BJ (cell line): ENCODE results near the gene OIT3. TPM values are rescaled to one million over a fixed set of nuclear protein-coding genes. Genes with fewer than 3 reads are reported as not detected.

Source experiments
- CTCF ChIA-PET: fragments of 350-600 bp; formaldehyde crosslinking; extraction: SDS; loops from one replicate; lab custom pipeline; 2021; ENCODE audit warnings: antibody characterized with exemption, inconsistent platforms; lab: Yijun Ruan, JAX
- POLR2A ChIA-PET: fragments of 300-600 bp; sonication (Branson Sonifier 250); formaldehyde crosslinking; extraction: SDS; loops from one replicate; lab custom pipeline; 2021; ENCODE audit warnings: antibody characterized with exemption; lab: Charles Lee
- DNase-seq: peaks from one replicate; pipeline ENCODE4 v3.0.0-alpha.2; 2011; ENCODE audit warnings: low read depth
- H3K27me3 ChIP-seq: 2 replicates; pipeline ENCODE4 v1.6.0; 2011; ENCODE audit warnings: low read length; ENCODE audit not compliant: control insufficient read depth, insufficient read depth
- H3K36me3 ChIP-seq: 2 replicates; pipeline ENCODE4 v1.5.1; 2011; ENCODE audit warnings: low read length; ENCODE audit not compliant: control insufficient read depth, insufficient read depth
- H3K4me3 ChIP-seq: 2 replicates; pipeline ENCODE4 v1.5.1; 2011; ENCODE audit warnings: low read depth, mild to moderate bottlenecking, control low read depth, low read length
- CTCF ChIP-seq: IDR thresholded peaks from 2 replicates; pipeline ENCODE4 v1.5.1; 2011; ENCODE audit warnings: low read depth, mild to moderate bottlenecking, control low read depth, inconsistent platforms, low read length, moderate library complexity; ENCODE audit not compliant: insufficient read depth
- polyA plus RNA-seq: library from polyadenylated mRNA; depleted of rRNA; stranded (reverse); fragments of >200 nt; gene quantifications from 2 replicates; pipeline ENCODE4 v1.2.3, GENCODE V29; 2011

Gene OIT3
- polyA plus RNA-seq, 1 experiment, result not detected

GRCh38 chr10:72852508-72852907 is 41.0 kb upstream of the OIT3 start:
- Histone ChIP-seq H3K36me3 (no peaks in the 10 kb centered on the region), H3K4me3 (no peak overlapping the region), H3K27me3 (no peaks in the 10 kb centered on the region)
- DNase-seq, result no peak
- TF ChIP-seq CTCF, result no peak
- POLR2A ChIA-PET, result no interaction called here
- CTCF ChIA-PET, result interaction anchor here (0.7 kb wide), 1 partner anchor 477 kb away, joined by 3 read pairs; no protein-coding TSS in a partner anchor

GRCh38 chr10:72855129-72855528 is 38.4 kb upstream of the OIT3 start:
- ChIA-PET POLR2A (no interaction called here), CTCF (interaction anchor here (0.8 kb wide), 1 partner anchor 16 kb away, joined by 3 read pairs; no protein-coding TSS in a partner anchor)
- DNase-seq, result no peak
- H3K4me3 ChIP-seq, result no peak overlapping the region
- no peak for TF ChIP-seq CTCF
- no peaks in the 10 kb centered on the region for H3K27me3 ChIP-seq
- no peaks in the 10 kb centered on the region for H3K36me3 ChIP-seq

GRCh38 chr10:72855790-72856189 is 37.7 kb upstream of the OIT3 start:
- TF ChIP-seq CTCF, result no peak
- Histone ChIP-seq H3K4me3 (no peak overlapping the region), H3K27me3 (no peaks in the 10 kb centered on the region), H3K36me3 (no peaks in the 10 kb centered on the region; the same call in 1 of the 2 replicates)
- POLR2A ChIA-PET, result no interaction called here
- no peak for DNase-seq
- CTCF ChIA-PET, result interaction anchor here (0.8 to 1.3 kb wide), 2 partner anchors 10 to 15 kb away, joined by 3 read pairs; no protein-coding TSS in a partner anchor

GRCh38 chr10:72858067-72858466 is 35.5 kb upstream of the OIT3 start:
- Histone ChIP-seq H3K36me3 (no peaks in the 10 kb centered on the region; the same call in 1 of the 2 replicates), H3K27me3 (no peaks in the 10 kb centered on the region), H3K4me3 (no peak overlapping the region)
- no peak for DNase-seq
- ChIA-PET POLR2A (no interaction called here), CTCF (no interaction called here)
- no peak for TF ChIP-seq CTCF

GRCh38 chr10:72862957-72863356 is 30.6 kb upstream of the OIT3 start:
- Histone ChIP-seq H3K36me3 (no peaks in the 10 kb centered on the region; the same call in 1 of the 2 replicates), H3K27me3 (no peaks in the 10 kb centered on the region), H3K4me3 (no peak overlapping the region)
- CTCF ChIA-PET, result no interaction called here
- POLR2A ChIA-PET, result no interaction called here
- TF ChIP-seq CTCF, result no peak
- no peak for DNase-seq
